H9 (cell line): Measurements from ENCODE around the gene RASGEF1C. TPM values are rescaled to one million over a fixed set of nuclear protein-coding genes. Genes with fewer than 3 reads are reported as not detected.

Experiments
- DNase-seq: peaks from one replicate; pipeline ENCODE4 v3.0.0-alpha.2; 2017
- H2AFZ ChIP-seq: one replicate; pipeline ENCODE4 v1.6.1; 2013; ENCODE audit warnings: mild to moderate bottlenecking, low read length, control low read depth, moderate library complexity
- H2AK5ac ChIP-seq: 2 replicates; pipeline ENCODE4 v1.6.1; 2013; ENCODE audit warnings: low read length, control low read depth, mixed read lengths; ENCODE audit not compliant: insufficient read length
- H2BK120ac ChIP-seq: one replicate; pipeline ENCODE4 v1.6.1; 2013; ENCODE audit warnings: low read depth, mild to moderate bottlenecking, low read length, control low read depth, inconsistent platforms; ENCODE audit not compliant: poor library complexity, severe bottlenecking
- H2BK12ac ChIP-seq: 2 replicates; pipeline ENCODE4 v1.6.1; 2013; ENCODE audit warnings: low read length, control low read depth, mixed read lengths, low read depth; ENCODE audit not compliant: insufficient read length
- H2BK15ac ChIP-seq: 2 replicates; pipeline ENCODE4 v1.6.1; 2013; ENCODE audit warnings: low read depth, low read length, control low read depth
- H2BK20ac ChIP-seq: one replicate; pipeline ENCODE4 v1.6.1; 2013; ENCODE audit warnings: low read depth, mild to moderate bottlenecking, low read length, control low read depth, inconsistent platforms; ENCODE audit not compliant: poor library complexity, severe bottlenecking
- H2BK5ac ChIP-seq: 2 replicates; pipeline ENCODE4 v1.6.1; 2013; ENCODE audit warnings: low read length, control low read depth, mixed read lengths; ENCODE audit not compliant: insufficient read length
- H3K14ac ChIP-seq: 2 replicates; pipeline ENCODE4 v1.6.1; 2013; ENCODE audit warnings: low read length, control low read depth; ENCODE audit not compliant: insufficient read depth
- H3K18ac ChIP-seq: 2 replicates; pipeline ENCODE4 v1.6.1; 2013; ENCODE audit warnings: low read depth, mild to moderate bottlenecking, mixed read lengths, low read length, control low read depth; ENCODE audit not compliant: insufficient read length
- H3K23ac ChIP-seq: 2 replicates; pipeline ENCODE4 v1.6.1; 2013; ENCODE audit warnings: low read length, control low read depth, mixed read lengths, low read depth; ENCODE audit not compliant: insufficient read length
- H3K23me2 ChIP-seq: 2 replicates; pipeline ENCODE4 v1.6.1; 2013; ENCODE audit warnings: low read depth, mild to moderate bottlenecking, mixed read lengths, low read length, control low read depth; ENCODE audit not compliant: insufficient read length, poor library complexity, severe bottlenecking
- H3K27ac ChIP-seq: 2 replicates; pipeline ENCODE4 v1.5.1; 2013; ENCODE audit warnings: low read length, control low read depth, mixed read lengths, low read depth; ENCODE audit not compliant: insufficient read length
- H3K27me3 ChIP-seq: 2 replicates; pipeline ENCODE4 v1.6.1; 2013; ENCODE audit warnings: low read length, control low read depth, inconsistent platforms; ENCODE audit not compliant: insufficient read depth
- H3K4ac ChIP-seq: 2 replicates; pipeline ENCODE4 v1.6.1; 2013; ENCODE audit warnings: low read depth, mild to moderate bottlenecking, control low read depth, inconsistent platforms, low read length, moderate library complexity
- H3K4me1 ChIP-seq: 2 replicates; pipeline ENCODE4 v1.6.1; 2013; ENCODE audit warnings: low read length, control low read depth, inconsistent platforms; ENCODE audit not compliant: insufficient read depth
- H3K4me2 ChIP-seq: 2 replicates; pipeline ENCODE4 v1.6.1; 2013; ENCODE audit warnings: low read length, control low read depth, mixed read lengths; ENCODE audit not compliant: insufficient read length, insufficient read depth
- H3K56ac ChIP-seq: 2 replicates; pipeline ENCODE4 v1.6.1; 2013; ENCODE audit warnings: low read depth, mild to moderate bottlenecking, mixed read lengths, low read length, control low read depth; ENCODE audit not compliant: insufficient read length
- H3K79me1 ChIP-seq: 2 replicates; pipeline ENCODE4 v1.6.1; 2013; ENCODE audit warnings: low read depth, mild to moderate bottlenecking, moderate library complexity, low read length, control low read depth, inconsistent platforms; ENCODE audit not compliant: insufficient read depth, poor library complexity, severe bottlenecking
- H3K79me2 ChIP-seq: 2 replicates; pipeline ENCODE4 v1.6.1; 2013; ENCODE audit warnings: low read length, control low read depth, inconsistent platforms; ENCODE audit not compliant: insufficient read depth
- H3K9ac ChIP-seq: 2 replicates; pipeline ENCODE4 v1.6.1; 2013; ENCODE audit warnings: low read length, control low read depth, mixed read lengths; ENCODE audit not compliant: insufficient read length; ENCODE audit errors: extremely low read depth
- H3K9me3 ChIP-seq: one replicate; pipeline ENCODE4 v1.6.1; 2013; ENCODE audit warnings: low read depth, low read length, inconsistent platforms; ENCODE audit not compliant: control insufficient read depth
- H3T11ph ChIP-seq: one replicate; pipeline ENCODE4 v1.6.1; 2013; ENCODE audit warnings: mild to moderate bottlenecking, low read length, control low read depth, inconsistent platforms
- H4K20me1 ChIP-seq: one replicate; pipeline ENCODE4 v1.6.1; 2013; ENCODE audit not compliant: control insufficient read depth, insufficient read length, insufficient read depth
- H4K5ac ChIP-seq: 2 replicates; pipeline ENCODE4 v1.6.1; 2013; ENCODE audit warnings: low read depth, mild to moderate bottlenecking, mixed read lengths, low read length, control low read depth; ENCODE audit not compliant: insufficient read length
- H4K8ac ChIP-seq: replicated peaks from 2 replicates; pipeline ENCODE4 v1.6.1; 2013; ENCODE audit warnings: low read length, control low read depth, mixed read lengths, low read depth; ENCODE audit not compliant: insufficient read length
- H4K91ac ChIP-seq: 2 replicates; pipeline ENCODE4 v1.6.1; 2013; ENCODE audit warnings: low read depth, mild to moderate bottlenecking, moderate library complexity, mixed read lengths, low read length, control low read depth; ENCODE audit not compliant: insufficient read length
- H3K27ac Mint-ChIP-seq, 3 experiments: 2 replicates in 2 of 3; 3 replicates in 1 of 3; pipeline ENCODE4 v1.8.0; 2020 to 2021; ENCODE audit warnings: mixed read lengths in 3 of 3, mild to moderate bottlenecking in 1 of 3, moderate library complexity in 1 of 3
- H3K27me3 Mint-ChIP-seq: 2 replicates; pipeline ENCODE4 v1.8.0; 2021; ENCODE audit warnings: low read depth, mild to moderate bottlenecking, moderate library complexity, mixed read lengths
- H3K36me3 Mint-ChIP-seq, 3 experiments: 2 replicates in 2 of 3; 3 replicates in 1 of 3; pipeline ENCODE4 v1.8.0; 2020 to 2021; ENCODE audit warnings: low read depth in 3 of 3, mixed read lengths in 3 of 3; ENCODE audit not compliant: insufficient read depth in 1 of 3
- H3K4me1 Mint-ChIP-seq, 2 experiments: 2 replicates each; pipeline ENCODE4 v1.8.0; 2020; ENCODE audit warnings: mixed read lengths in 2 of 2
- H3K4me3 Mint-ChIP-seq, 2 experiments: 2 replicates in 1 of 2; 3 replicates in 1 of 2; pipeline ENCODE4 v1.8.0; 2020 to 2021; ENCODE audit warnings: mild to moderate bottlenecking in 2 of 2, mixed read lengths in 2 of 2, moderate library complexity in 1 of 2
- H3K9me3 Mint-ChIP-seq, 2 experiments: 2 replicates in 1 of 2; 3 replicates in 1 of 2; pipeline ENCODE4 v1.8.0; 2020; ENCODE audit warnings: mild to moderate bottlenecking in 2 of 2, mixed read lengths in 2 of 2, moderate library complexity in 1 of 2
- WGBS: extraction: QIAGEN DNeasy Blood & Tissue Kit; methylation state at CpG from one replicate; pipeline ENCODE4 v1.1.7; 2013; ENCODE audit warnings: missing lambda C conversion rate, low lambda C conversion rate, mixed read lengths; ENCODE audit not compliant: insufficient read length; ENCODE audit errors: extremely low coverage; 5-methylcytosine and 5-hydroxymethylcytosine counted together
- total RNA-seq: library from RNA; stranded (reverse); gene quantifications from 2 replicates; pipeline ENCODE4 v1.2.1, GENCODE V29; 2021
- TF ChIP-seq, protein P1 (sequence below): fragments of 200-600 bp; sonication (generic); conservative IDR thresholded peaks from 3 replicates; pipeline ENCODE4 v1.8.0; 2021; ENCODE audit warnings: antibody characterized with exemption, mild to moderate bottlenecking

Gene RASGEF1C
- total RNA-seq, 1 experiment from 2014 or later: 0.83 TPM

GRCh38 chr5:180235846-180236245 is 26.8 kb upstream of the RASGEF1C start:
- Histone ChIP-seq H2BK5ac (no peak overlapping the region), H2BK15ac (no peak overlapping the region), H4K8ac (no peak overlapping the region), H2BK120ac (no peak overlapping the region), H2BK12ac (no peak overlapping the region), H3K23ac (no peak overlapping the region), H3K9ac (no peak overlapping the region), H2AK5ac (no peak overlapping the region), H3K4me2 (no peak overlapping the region), H3K18ac (no peak overlapping the region), H3K56ac (no peak overlapping the region), H4K20me1 (no peaks in the 10 kb centered on the region), H3K4me1 (no peaks in the 10 kb centered on the region), H3K9me3 (no peaks in the 10 kb centered on the region), H3K79me1 (no peaks in the 10 kb centered on the region), H4K91ac (no peak overlapping the region), H3K14ac (no peak overlapping the region), H3K4ac (no peak overlapping the region), H3K27me3 (no peaks in the 10 kb centered on the region), H3T11ph (no peak overlapping the region), H3K79me2 (0 out of 2 replicates have a peak, but pooled peaks cover 2% of the 10 kb centered on the region), H4K5ac (no peak overlapping the region), H2BK20ac (no peak overlapping the region), H3K27ac (no peak overlapping the region), H2AFZ (no peak overlapping the region), H3K23me2 (no peaks in the 10 kb centered on the region)
- Mint-ChIP-seq H3K9me3 (no peaks in the 10 kb centered on the region), H3K4me3 (no peak overlapping the region), H3K27me3 (no peaks in the 10 kb centered on the region), H3K4me1 (peaks cover 9% of the 10 kb centered on the region in 2 experiments), H3K27ac (no peak overlapping the region), H3K36me3 (peaks cover 12 to 66% (median 58%) of the 10 kb centered on the region in 3 experiments; a peak in 6 of 7 replicates)
- TF ChIP-seq, protein P1, sequence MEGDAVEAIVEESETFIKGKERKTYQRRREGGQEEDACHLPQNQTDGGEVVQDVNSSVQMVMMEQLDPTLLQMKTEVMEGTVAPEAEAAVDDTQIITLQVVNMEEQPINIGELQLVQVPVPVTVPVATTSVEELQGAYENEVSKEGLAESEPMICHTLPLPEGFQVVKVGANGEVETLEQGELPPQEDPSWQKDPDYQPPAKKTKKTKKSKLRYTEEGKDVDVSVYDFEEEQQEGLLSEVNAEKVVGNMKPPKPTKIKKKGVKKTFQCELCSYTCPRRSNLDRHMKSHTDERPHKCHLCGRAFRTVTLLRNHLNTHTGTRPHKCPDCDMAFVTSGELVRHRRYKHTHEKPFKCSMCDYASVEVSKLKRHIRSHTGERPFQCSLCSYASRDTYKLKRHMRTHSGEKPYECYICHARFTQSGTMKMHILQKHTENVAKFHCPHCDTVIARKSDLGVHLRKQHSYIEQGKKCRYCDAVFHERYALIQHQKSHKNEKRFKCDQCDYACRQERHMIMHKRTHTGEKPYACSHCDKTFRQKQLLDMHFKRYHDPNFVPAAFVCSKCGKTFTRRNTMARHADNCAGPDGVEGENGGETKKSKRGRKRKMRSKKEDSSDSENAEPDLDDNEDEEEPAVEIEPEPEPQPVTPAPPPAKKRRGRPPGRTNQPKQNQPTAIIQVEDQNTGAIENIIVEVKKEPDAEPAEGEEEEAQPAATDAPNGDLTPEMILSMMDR: no peak
- no CpG with 5 or more reads among the region's 1 CpG for WGBS
- DNase-seq: no peak
